MM.1S (cell line): Measurements from ENCODE around the gene XK.

Source experiments
- DNase-seq: peaks from one replicate; pipeline ENCODE4 v3.0.0-alpha.2; 2015
- H2AFZ ChIP-seq: fragments of 300-600 bp; sonication (generic); 2 replicates; pipeline ENCODE4 v1.6.0; 2016; ENCODE audit warnings: antibody characterized with exemption, low read length
- H3F3A ChIP-seq: fragments of 300-600 bp; sonication (generic); 2 replicates; pipeline ENCODE4 v1.6.1; 2016; ENCODE audit warnings: mild to moderate bottlenecking, antibody characterized with exemption, low read length, moderate library complexity, mixed read lengths; ENCODE audit not compliant: insufficient read depth
- H3K27ac ChIP-seq: fragments of 300-600 bp; sonication (generic); 2 replicates; pipeline ENCODE4 v1.5.1; 2016; ENCODE audit warnings: mild to moderate bottlenecking, low read length
- H3K27me3 ChIP-seq: fragments of 300-600 bp; sonication (generic); replicated peaks from 2 replicates; pipeline ENCODE4 v1.6.0; 2016; ENCODE audit warnings: low read length; ENCODE audit not compliant: insufficient read depth
- H3K36me3 ChIP-seq: fragments of 300-600 bp; sonication (generic); replicated peaks from 2 replicates; pipeline ENCODE4 v1.6.1; 2016; ENCODE audit warnings: mild to moderate bottlenecking, low read length, mixed read lengths; ENCODE audit not compliant: insufficient read depth
- H3K4me1 ChIP-seq: fragments of 300-600 bp; sonication (generic); 2 replicates; pipeline ENCODE4 v1.6.1; 2016; ENCODE audit warnings: low read length, mixed read lengths
- H3K4me2 ChIP-seq: fragments of 300-600 bp; sonication (generic); 2 replicates; pipeline ENCODE4 v1.6.0; 2016; ENCODE audit warnings: low read depth, low read length
- H3K4me3 ChIP-seq: fragments of 300-600 bp; sonication (generic); 2 replicates; pipeline ENCODE4 v1.5.1; 2016; ENCODE audit warnings: low read length, mixed read lengths
- H3K79me2 ChIP-seq: fragments of 300-600 bp; sonication (generic); 2 replicates; pipeline ENCODE4 v1.6.1; 2016; ENCODE audit warnings: mixed run types, low read length, mixed read lengths
- H3K9ac ChIP-seq: fragments of 300-600 bp; sonication (generic); 2 replicates; pipeline ENCODE4 v1.6.1; 2016; ENCODE audit warnings: low read length, mixed read lengths
- H3K9me2 ChIP-seq: fragments of 300-600 bp; sonication (generic); replicated peaks from 2 replicates; pipeline ENCODE4 v1.6.1; 2016; ENCODE audit warnings: mild to moderate bottlenecking, low read length, mixed read lengths; ENCODE audit not compliant: insufficient read depth
- H3K9me3 ChIP-seq: fragments of 300-600 bp; sonication (generic); replicated peaks from 2 replicates; pipeline ENCODE4 v1.6.1; 2016; ENCODE audit warnings: mild to moderate bottlenecking, low read length, mixed read lengths; ENCODE audit not compliant: insufficient read depth
- H4K20me1 ChIP-seq: fragments of 300-600 bp; sonication (generic); 2 replicates; pipeline ENCODE4 v1.6.1; 2016; ENCODE audit warnings: mild to moderate bottlenecking, low read length, moderate library complexity, mixed read lengths; ENCODE audit not compliant: insufficient read depth
- CTCF ChIP-seq: fragments of 300-600 bp; sonication (generic); IDR thresholded peaks from 2 replicates; pipeline ENCODE4 v1.5.1; 2016; ENCODE audit warnings: antibody characterized with exemption, low read length, mixed read lengths
- EZH2 ChIP-seq: fragments of 300-600 bp; sonication (generic); optimal IDR thresholded peaks from 2 replicates; pipeline ENCODE3; 2017; ENCODE audit warnings: low read depth, mild to moderate bottlenecking, antibody characterized with exemption, low read length, mixed read lengths
- EZH2phosphoT487 ChIP-seq: fragments of 300-600 bp; sonication (generic); IDR thresholded peaks from 2 replicates; pipeline ENCODE4 v1.6.1; 2018; ENCODE audit warnings: antibody characterized with exemption, low read length

XK gene

GRCh38 chrX:37676811-37677210, 8.8 kb upstream of the XK start:
- Histone ChIP-seq H4K20me1 (no peaks in the 10 kb centered on the region), H3K9ac (no peak overlapping the region), H2AFZ (no peak overlapping the region), H3K27me3 (no peaks in the 10 kb centered on the region), H3K36me3 (no peaks in the 10 kb centered on the region), H3K4me2 (peak overlapping the region; percentile 63; the same call in 1 of the 2 replicates), H3K4me3 (no peak overlapping the region), H3K27ac (no peak overlapping the region), H3K9me3 (no peaks in the 10 kb centered on the region), H3K9me2 (no peaks in the 10 kb centered on the region), H3K4me1 (peaks cover 43% of the 10 kb centered on the region), H3K79me2 (no peaks in the 10 kb centered on the region), H3F3A (peaks cover 17% of the 10 kb centered on the region)
- TF ChIP-seq CTCF, result no peak
- no peak for TF ChIP-seq EZH2phosphoT487
- no peak for TF ChIP-seq EZH2
- no peak for DNase-seq

GRCh38 chrX:37677243-37677642, 8.3 kb upstream of the XK start:
- peaks cover 44% of the 10 kb centered on the region for H3K4me1 ChIP-seq
- no peak for TF ChIP-seq CTCF
- DNase-seq, result no peak
- H3K9me2 ChIP-seq, result no peaks in the 10 kb centered on the region
- no peaks in the 10 kb centered on the region for H3K27me3 ChIP-seq
- H3K9me3 ChIP-seq, result no peaks in the 10 kb centered on the region
- H2AFZ ChIP-seq, result no peak overlapping the region
- H3K4me2 ChIP-seq, result peak overlapping the region; percentile 63
- no peak overlapping the region for H3K9ac ChIP-seq
- H3K79me2 ChIP-seq, result no peaks in the 10 kb centered on the region
- no peak overlapping the region; the same call in 1 of the 2 replicates for H3K27ac ChIP-seq
- H3F3A ChIP-seq, result peaks cover 18% of the 10 kb centered on the region
- peak overlapping the region; percentile 17; the same call in 1 of the 2 replicates for H3K4me3 ChIP-seq
- no peaks in the 10 kb centered on the region for H3K36me3 ChIP-seq
- no peaks in the 10 kb centered on the region for H4K20me1 ChIP-seq

- H3K9ac ChIP-seq, result no peak overlapping the region
Measured at GRCh38 chrX:37677765-37678164, 7.8 kb upstream of the XK start.

More at GRCh38 chrX:37677765-37678164, 7.8 kb upstream of the XK start:
- no peaks in the 10 kb centered on the region for H3K9me2 ChIP-seq
- DNase-seq, result peak; percentile 48
- H3K9me3 ChIP-seq, result no peaks in the 10 kb centered on the region
- peaks cover 22% of the 10 kb centered on the region for H3F3A ChIP-seq
- peak overlapping the region; percentile 17; the same call in 1 of the 2 replicates for H3K4me3 ChIP-seq
- H3K4me2 ChIP-seq, result peak overlapping the region; percentile 63
- no peaks in the 10 kb centered on the region for H3K27me3 ChIP-seq
- TF ChIP-seq CTCF (no peak), EZH2phosphoT487 (no peak), EZH2 (no peak)
- H2AFZ ChIP-seq, result no peak overlapping the region
- H3K36me3 ChIP-seq, result no peaks in the 10 kb centered on the region
- H3K79me2 ChIP-seq, result no peaks in the 10 kb centered on the region
- H3K4me1 ChIP-seq, result peaks cover 49% of the 10 kb centered on the region
- H4K20me1 ChIP-seq, result no peaks in the 10 kb centered on the region
- no peak overlapping the region; the same call in 1 of the 2 replicates for H3K27ac ChIP-seq
